Ammon's horn (tissue), 1 donor: Measurements from ENCODE around the gene ADGRE2.
"Not testable (repeated sequence)": the region's sequence is repeated elsewhere in the genome, so short reads cannot be mapped to it uniquely, and the experiment has no call there.

Experiments used
- DNase-seq: peaks from one replicate; pipeline ENCODE4 v3.0.0-alpha.2; 2016; ENCODE audit warnings: low spot score

ADGRE2 gene

DNA sequence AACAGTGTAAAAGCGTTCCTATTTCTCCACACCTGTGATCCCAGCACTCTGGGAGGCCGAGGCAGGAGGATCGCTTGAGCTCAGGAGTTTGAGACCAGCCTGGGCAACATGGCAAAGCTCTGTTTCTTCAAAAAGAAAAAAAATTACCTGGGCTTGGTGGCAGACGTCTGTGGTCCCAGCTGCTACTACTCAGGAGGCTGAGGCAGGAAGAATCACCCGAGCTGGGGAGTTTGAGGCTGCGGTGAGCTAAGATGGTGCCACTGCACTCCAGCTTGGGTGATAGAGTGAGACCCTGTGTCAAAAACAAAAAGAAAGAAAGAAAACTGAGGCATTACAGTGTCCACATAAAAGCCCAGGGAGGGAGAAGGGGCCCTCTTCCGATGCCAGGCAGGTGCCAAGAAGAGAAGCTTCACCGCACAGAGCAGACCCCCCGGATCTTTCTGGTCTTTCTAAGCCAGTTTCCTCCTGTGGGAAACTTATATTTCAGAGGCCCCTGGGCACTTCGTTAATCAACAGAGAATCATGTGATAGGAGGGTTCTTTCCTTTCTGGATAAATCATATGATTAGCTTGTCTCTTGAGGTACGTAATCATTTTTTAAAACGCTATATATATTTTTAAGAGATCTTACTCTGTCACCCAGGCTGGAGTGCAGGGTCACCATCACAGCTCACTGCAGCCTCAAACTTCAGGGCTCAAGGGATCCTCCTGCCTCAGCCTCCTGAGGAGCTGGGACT lies at the start of gene ADGRE2:
TSS of gene ADGRE2 (minus strand) at position 451 of the 736 bp plus-strand sequence. CDS start 1,804 bp downstream, outside the sequence.
- not testable (repeated sequence) for DNase-seq

DNA sequence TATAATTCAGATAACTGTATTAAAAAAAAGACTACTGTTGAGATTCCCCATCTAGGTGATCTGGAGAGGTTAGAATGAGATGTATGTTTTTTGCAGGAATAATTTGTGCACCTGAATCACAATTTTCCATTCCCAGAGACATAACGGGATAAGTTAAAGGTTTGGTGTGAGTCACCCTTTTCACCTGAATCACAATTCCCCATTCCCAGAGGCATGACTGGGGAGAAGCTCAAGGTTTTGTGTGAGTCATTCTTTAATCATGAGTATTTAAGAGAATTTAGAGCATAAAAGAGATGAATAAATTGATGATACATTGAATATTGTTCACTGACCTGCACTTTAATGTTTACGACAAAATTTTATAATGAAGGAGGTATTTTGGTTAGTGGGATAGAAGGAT lies 47.6 kb upstream of the ADGRE2 start:
- DNase-seq = no peak

DNA sequence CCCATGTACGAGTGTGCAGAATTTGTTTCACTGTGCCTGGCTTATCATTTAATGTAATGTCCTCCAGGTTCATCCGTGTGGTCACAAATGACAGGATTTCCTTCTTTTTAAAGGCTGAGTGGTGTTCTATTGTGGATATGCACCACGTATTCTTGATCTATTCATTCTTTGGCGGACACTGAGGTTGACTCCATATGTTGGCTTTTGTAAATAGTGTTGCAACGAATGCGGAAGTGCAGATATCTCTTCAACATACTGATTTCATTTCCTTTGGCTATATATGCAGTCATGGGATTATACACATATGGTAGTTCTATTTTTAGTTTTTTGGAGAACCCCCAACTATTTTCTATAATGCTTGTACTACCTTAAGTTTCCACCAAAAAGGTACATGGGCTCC lies 43.6 kb upstream of the ADGRE2 start:
- DNase-seq = no peak

DNA sequence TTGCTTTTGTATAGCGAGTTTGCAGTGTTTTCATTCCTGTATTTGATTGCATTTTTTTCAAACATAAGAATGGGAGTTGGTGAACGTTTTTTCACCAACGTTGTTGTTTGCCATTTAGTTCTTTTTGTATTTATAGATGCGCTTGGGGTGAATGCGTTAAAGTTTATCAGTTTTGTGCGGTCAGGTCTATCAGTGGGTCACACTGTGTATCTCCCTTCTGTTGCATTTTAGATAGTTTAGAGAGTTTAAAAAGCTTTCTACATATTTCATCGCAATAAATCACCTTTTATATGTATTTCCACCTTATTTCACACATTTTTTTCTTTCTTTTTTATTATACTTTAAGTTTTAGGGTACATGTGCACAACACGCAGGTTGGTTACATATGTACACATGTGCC lies 40.2 kb upstream of the ADGRE2 start:
- no peak for DNase-seq

DNA sequence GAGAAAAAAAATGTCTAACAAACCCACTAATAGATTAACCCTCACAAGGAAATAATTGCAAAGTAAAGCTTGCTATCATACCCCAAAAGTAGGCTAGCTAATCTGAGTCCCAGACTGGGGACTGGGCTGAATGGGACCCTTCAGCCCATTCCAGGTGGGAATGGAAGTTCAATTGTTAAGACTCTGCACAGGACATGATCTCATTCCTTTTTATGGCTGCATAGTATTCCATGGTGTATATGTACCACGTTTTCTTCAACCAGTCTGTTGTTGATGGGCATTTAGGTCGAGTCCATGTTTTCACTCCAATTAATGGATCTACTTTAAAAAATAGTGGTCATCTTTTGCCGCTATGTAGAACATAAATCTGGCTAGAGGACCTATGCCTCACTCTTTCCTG lies 38.7 kb upstream of the ADGRE2 start:
- no peak for DNase-seq

DNA sequence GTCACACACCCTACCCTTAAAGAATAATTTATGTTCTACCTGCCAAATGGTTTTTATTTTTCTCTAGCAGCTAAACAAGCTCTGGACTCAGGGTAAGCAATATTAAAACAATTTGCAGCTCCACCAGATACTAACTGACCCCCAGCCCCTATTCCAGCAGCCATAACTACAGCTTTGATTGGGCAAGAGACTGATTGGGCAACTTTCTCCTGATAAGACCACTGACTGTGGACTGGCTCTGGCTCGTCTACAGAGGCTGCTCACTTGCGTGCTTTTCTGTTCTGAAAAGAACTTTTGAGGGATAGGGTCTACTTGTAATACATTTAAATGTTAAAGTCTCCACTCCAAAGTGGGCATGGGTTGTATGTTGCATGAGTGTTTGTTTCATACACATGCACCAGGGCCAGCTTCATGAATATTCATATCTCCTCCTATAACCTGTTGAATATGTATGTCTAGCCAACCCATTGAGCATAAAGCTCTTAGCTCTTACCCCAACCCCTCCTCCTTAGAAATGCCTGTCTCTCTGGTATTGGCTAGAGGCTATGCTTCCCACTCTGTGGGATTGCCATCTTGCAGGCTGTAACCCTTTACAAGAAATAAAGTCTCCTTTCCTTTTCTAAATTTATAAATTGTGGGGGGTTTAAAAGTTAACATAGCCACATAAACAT lies 36.8 kb upstream of the ADGRE2 start:
- DNase-seq = no peak

DNA sequence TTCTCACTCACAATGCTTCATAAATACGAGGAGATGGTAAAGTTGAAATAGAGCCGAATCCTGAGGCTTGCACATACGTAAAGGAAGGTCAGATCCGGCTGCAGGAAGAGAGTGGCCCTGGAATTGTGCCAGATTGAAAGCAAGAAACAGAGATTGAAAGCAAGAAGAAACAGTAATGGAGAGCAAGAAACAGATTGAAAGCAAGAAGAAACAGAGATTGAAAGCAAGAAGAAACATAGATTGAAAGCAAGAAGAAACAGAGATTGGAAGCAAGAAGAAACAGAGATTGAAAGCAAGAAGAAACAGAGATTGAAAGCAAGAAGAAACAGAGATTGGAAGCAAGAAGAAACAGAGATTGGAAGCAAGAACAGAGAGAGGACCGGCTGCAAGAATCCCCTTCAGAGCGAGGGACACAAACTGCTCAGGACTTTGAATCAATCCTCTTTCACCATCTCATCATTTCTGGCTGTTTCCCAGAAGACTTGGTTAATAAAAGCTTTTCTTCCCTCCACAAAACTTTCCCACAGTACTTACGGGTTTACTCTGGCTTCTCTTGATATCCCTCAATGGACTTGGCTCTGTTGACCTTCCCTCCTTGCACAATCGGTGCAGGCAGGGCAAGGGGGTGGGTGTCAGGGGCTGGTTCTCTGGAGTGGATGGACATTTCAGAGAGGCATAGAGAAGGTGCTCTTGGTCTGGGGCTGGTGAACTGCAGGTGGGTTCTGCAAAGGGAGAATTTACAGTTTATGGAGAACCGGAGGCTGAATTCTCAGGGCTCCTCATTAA lies 31.1 kb upstream of the ADGRE2 start:
- no peak for DNase-seq

DNA sequence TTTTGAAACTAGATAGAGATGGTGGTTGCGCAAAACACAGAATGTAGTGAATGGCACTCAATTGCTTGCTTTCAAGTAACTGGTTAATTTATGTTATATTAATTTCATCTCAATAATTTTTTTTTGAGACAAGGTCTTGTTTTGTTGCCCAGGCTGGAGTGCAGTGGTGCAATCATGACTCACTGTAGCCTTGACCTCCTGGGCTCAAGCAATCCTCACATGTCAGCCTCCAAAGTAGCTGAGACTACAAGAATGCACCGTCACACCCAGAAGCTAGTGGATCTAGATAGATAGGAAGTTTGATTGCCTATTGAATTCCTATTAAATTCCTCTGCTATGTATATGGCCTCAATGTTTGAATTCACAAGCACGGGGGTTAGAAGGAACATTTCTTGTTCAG lies 26.4 kb upstream of the ADGRE2 start:
- no peak for DNase-seq

DNA sequence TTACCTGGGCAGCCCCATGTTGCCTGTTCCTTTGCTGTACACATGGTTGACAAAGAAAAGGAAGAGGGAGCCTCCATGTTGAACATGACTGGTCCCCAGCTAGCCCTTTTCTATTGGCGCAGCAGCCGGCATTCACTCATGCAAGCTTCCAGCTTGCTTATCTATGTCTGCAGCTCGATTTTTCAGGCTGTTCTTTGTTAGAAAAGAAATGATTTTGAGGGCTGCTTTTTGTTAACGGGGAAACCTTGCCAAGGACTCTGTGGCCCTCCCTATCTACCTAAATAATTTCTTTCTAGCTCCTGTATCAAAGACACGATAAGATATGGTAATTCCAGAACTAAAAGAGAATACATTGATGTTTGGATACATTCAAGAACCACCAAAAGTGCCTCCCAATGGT lies 20.4 kb upstream of the ADGRE2 start:
- DNase-seq = no peak

DNA sequence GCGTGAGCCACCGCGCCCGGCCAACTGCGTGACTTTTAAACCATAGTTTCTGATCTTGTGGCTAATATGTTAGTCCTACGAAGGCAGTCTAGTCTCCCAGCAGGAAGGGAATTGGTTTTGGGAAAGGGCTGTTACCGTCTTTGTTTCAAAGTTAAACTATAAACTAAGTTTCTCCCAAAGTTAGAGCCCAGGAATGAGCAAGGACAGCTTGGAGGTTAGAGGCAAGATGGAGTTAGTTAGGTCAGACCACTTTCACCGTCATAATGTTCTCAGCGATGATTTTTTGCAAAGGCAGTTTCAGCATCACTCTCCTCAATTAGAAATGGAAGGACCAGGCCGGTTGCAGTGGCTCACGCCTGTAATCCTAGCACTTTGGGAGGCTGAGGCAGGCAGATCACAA lies 17.7 kb upstream of the ADGRE2 start:
- no peak for DNase-seq

DNA sequence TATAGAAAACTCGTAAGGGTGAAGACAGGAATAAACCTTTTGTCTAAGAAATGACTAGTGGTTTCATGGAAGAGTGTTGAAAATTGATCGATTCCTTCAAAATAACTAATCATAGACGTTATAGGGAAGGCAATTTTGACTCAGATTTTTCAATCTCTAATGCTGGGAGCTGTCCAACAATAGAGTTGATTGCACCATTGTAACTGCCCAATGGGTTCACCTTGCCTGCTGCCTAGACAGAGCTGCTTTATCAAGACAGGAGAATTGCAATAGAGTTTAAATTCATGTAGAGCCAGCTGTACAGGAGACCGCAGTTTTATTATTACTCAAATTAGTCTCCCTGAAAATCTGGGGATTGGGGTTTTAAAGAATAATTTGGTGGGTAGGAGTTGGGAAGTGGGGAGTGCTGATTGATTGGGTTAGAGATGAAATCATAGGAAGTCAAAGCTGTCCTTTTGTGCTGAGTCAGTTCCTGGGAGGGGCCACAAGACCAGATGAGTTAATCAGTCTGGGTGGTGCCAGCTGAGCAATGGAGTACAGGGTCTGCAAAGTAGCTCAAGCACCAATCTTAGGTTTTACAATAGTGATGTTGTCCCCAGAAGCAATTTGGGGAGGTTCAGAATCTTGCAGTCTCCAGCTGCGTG lies 16.8 kb upstream of the ADGRE2 start:
- no peak for DNase-seq

DNA sequence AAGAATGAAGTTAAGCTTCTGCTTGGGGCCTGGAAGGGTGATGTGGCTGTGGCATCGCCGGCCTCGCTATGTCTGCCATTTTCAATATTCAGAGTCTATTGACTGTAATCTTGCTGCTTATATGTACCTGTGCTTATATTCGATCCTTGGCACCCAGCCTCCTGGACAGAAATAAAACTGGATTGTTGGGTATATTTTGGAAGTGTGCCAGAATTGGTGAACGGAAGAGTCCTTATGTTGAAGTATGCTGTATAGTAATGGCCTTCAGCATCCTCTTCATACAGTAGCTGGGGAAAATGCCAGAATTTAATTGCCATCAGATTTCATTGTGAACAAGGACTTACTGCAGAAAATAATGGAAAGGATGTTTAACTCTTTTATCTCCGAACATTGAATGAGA lies 13.9 kb upstream of the ADGRE2 start:
- DNase-seq = not testable (repeated sequence)

DNA sequence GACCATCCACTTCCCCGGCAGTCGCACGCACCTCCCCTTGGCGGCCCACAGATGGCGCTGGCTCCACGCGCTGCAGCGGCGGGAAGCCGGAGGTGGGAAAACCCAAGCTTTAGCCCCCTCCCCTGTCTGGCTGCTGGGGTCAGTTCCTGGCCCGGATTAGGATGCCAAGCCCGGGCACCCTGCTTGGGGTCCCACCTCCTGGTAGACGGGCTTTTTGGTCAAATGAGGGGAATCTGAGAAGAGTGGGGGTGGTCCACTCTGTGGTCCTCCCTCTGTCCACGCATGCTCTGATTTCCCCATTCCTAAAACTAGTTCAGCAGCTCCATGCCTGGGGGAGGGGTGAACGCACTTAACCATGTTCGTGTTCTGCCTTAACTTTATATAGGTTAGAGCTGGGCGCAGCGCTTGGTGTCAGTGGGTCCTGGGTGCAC lies 8.1 kb upstream of the ADGRE2 start:
- no peak for DNase-seq

DNA sequence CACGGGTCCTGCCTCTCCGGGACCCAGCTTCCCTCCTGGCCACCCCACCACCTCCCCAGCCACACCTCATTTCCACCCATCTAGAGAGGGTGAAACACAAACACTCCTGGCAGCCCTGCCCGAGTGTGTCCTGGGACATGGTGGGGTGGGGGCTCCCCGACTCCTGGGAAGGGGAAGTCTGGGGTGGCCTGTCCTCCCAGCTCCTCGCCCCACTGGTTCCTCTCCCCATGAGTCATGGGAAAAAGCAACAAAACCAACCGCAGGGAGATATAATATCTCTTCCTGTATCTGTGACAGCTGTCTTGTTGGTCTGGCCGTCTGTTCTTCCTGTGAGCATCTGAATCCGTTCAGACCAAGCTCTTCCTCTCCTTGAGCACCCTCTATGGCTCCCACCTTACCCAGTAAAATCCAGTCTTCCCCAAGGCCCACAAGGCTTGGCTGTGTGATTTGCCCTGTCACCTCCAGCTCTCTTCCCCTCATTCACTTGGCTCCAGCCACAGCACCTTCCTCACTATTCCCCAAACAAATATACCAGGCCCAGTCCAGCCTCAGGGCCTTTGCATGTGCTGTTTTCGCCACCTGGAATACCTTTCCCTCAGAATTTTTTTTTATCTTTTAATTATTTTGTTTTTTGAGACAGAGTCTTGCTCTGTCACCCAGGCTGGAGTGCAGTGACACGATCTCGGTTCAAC lies 6.9 kb upstream of the ADGRE2 start:
- DNase-seq = peak; percentile 50

DNA sequence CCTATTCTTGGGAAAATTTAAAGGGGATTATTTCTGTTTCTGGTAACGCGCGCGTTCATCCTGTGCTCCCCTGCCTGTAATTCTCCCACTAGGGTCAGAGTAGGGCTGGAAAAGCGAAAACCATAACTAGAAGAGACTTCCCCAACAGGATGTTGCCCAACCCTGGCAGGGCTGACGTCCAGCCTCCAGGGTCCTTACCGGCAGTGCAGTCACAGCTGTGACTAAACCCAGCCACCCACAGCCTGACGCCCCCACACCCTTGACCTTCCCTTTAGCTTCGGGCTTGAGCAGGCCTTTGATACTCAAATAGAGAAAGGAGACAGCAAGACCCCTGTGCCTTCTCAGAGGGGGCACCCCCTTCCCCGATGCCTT lies 6.4 kb upstream of the ADGRE2 start:
- peak; percentile 64 for DNase-seq

DNA sequence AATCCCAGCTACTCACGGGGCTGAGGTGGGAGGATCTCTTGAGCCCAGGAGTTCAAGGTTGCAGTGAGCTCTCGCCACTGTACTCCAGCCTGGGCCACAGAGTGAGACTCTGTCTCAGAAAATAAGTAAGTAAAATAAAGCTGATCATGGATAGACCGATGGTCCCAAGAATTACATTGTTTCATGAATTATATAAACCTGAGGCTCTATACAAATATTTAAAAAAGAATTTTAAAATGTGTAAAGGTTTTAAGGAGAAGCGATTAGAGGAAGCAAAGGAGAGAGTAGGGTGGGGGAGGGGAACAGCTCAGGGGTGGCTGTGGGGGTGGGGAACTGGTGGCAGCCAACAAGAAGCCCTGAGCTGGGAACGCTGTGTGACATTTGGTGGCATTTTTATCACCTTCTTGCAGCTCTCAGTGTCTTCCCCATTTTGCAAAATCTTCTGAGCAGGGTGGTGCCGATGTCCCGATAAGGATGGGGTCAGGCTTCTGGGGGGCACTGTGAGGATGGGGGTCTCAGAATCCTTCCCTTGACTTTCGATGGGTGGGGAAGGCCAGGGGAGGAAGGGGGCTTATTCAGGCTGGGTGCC lies 5.1 kb upstream of the ADGRE2 start:
- DNase-seq = not testable (repeated sequence)

DNA sequence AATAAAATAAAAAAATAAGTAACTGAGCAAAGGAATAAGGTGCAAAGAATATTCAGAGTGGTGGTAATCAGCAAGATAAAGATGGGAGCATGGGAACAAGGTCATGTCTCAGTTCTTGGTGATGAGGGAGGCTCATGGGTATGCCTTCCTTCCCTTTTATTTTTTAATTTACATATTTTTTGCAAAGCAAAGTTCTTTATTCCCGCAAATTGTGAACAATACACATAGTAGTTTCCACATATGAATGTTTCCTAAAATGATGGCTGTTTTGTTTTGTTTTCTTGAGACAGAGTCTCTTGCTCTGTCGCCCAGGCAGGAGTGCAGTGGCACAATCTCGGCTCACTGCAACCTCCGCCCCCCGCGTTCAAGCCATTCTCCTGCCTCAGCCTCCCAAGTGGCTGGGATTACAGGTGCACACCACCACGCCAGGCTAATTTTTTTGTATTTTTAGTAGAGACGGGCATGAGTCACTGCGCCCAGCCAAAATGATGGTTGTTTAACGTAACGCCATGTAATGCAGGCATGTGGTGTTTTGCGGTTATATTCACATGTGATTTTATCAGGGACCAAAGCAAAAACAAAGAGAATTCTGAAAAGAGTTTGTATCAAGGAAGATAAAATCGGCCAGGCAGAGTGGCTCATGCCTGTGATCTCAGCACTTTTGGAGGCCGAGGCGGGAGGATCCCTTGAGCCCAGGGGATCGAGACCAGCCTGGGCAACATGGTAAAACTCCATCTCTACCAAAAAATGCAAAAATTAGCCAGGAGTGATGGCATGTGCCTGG lies 4.5 kb upstream of the ADGRE2 start:
- DNase-seq = no peak

DNA sequence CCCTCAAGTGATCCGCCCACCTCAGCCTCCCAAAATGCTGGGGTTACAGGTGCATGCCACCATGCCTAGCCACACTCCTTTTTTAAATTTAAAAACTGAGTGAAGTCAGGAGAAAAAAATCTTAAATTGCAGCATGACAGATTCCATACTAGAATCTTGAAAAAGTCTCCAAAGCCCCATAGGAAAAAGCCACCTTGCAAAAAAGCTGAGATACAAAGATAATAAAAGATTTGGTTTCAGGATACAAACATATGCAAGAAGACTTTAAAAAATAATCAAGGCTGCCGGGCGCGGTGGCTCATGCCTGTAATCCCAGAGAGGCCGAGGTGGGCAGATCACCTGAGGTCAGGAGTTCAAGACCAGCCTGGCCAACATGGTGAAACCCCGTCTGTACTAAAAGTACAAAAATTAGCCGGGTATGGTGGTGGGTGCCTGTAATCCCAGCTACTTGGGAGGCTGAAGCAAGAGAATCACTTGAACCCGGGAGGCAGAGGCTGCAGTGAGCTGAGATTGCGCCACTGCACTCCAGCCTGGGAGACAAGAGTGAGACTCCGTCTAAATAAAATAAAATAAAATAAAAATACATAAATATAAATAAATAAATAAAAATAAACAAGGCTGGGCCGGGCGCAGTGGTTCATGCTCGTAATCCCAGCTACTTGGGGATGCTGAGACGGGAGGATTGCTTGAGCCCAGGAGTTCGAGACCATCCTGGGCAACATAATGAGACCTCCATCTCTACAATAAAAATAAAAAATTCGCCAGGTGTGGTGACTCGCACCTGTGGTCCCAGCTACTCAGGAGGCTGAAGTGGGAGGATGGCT lies 3.6 kb upstream of the ADGRE2 start:
- DNase-seq = not testable (repeated sequence)

DNA sequence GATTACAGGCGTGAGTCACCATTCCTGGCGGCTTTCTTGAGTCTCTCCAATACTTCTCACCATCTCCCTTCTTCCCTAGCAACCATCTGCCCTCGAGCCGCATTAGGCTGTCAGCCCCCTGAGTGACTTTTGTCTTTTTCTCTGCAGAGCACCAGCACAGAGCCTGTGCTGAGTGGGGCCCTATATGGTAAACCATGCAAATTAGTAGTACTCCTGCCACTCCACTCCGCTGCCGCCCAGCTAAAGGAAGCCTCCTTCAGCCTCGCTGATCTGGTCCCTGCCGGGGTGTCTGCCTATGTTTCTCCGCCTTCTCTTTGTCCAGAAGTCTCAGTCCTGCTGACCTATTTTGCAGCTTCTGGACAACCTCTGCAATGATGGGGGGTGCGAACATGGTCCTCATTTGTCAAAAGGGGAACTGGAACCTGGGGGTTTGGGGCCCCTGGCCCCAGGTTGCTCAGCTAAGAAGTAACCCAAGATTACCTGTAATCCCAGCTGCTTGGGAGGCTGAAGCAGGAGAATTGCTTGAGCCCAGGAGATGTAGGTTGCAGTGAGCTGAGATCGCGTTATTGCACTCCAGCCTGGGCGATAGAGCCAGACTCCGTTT lies 2.4 kb upstream of the ADGRE2 start:
- not testable (repeated sequence) for DNase-seq
